ENCODE results near the gene PREX1.

DNA sequence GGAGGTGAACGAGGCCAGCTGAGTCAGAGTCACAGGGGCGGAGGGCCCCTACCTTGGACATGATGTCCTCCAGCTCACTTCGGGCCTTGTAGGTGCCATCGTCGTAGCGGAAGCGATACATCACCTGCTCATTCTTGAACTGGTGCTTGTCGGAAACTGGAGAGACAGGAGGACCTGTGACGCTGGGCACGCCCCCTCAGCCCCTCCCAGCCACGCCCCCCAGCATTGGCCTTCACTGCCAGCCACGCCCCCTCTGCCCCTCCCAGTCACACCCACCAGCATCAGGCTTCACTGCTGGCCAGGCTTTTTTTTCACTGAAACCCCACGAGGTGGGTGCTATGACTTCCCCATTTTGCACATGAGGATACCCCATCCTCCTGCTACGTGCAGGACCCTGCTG is 148.2 kb downstream of the PREX1 start:
- TF ChIP-seq, protein P1, sequence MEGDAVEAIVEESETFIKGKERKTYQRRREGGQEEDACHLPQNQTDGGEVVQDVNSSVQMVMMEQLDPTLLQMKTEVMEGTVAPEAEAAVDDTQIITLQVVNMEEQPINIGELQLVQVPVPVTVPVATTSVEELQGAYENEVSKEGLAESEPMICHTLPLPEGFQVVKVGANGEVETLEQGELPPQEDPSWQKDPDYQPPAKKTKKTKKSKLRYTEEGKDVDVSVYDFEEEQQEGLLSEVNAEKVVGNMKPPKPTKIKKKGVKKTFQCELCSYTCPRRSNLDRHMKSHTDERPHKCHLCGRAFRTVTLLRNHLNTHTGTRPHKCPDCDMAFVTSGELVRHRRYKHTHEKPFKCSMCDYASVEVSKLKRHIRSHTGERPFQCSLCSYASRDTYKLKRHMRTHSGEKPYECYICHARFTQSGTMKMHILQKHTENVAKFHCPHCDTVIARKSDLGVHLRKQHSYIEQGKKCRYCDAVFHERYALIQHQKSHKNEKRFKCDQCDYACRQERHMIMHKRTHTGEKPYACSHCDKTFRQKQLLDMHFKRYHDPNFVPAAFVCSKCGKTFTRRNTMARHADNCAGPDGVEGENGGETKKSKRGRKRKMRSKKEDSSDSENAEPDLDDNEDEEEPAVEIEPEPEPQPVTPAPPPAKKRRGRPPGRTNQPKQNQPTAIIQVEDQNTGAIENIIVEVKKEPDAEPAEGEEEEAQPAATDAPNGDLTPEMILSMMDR (conservative IDR thresholded peaks at IDR 0.05; ENCODE audit: low read depth, low read length) = no peak
- TF ChIP-seq POLR2A (IDR thresholded peaks at IDR 0.05; ENCODE audit: low read depth, low read length) (no peak), CEBPB (IDR thresholded peaks at IDR 0.05; ENCODE audit: low read depth, low read length) (no peak), BHLHE40 (IDR thresholded peaks at IDR 0.05; ENCODE audit: low read depth, low read length) (no peak), CHD1 (IDR thresholded peaks at IDR 0.05; ENCODE audit: low read depth, low read length) (no peak)
